K562 (cell line): ENCODE measurements around the gene METTL8. TPM values are rescaled to one million over a fixed set of nuclear protein-coding genes. Genes with fewer than 3 reads are reported as not detected.

Experiments
- ATAC-seq: fragments of 200-7000 bp; cut with Tn5 transposase; 3 replicates; pipeline ENCODE4 v1.9.1; 2020; ENCODE audit warnings: moderate library complexity
- BruUV-seq: library from RNA; stranded (reverse); fragments of 400-500 nt; replicated peaks from 2 replicates; lab custom pipeline; 2021; lab: Mats Ljungman, UMichigan
- CTCF ChIA-PET: fragments of 300-600 bp; formaldehyde crosslinking; extraction: SDS; loops from one replicate; lab custom pipeline; 2021; ENCODE audit warnings: low intra/inter-chr PET ratio; lab: Yijun Ruan, JAX
- POLR2A ChIA-PET: fragments of 300-600, 350-650 bp; sonication (Branson Sonifier 250); formaldehyde crosslinking; extraction: SDS; loops from one replicate; lab custom pipeline; 2021; ENCODE audit warnings: antibody characterized with exemption, inconsistent platforms; lab: Yijun Ruan, JAX
- DNase-seq, 4 experiments: peaks; one replicate each; pipeline versions ENCODE4 v3.0.0 to v3.0.0-alpha.2; 2011 to 2018; ENCODE audit warnings: low spot score in 3 of 4, mixed read lengths in 3 of 4; ENCODE audit errors: extremely low read depth in 1 of 4
- FAIRE-seq: peaks from 2 replicates; lab custom pipeline; 2011; peaks lifted over from hg19 to GRCh38; lab: Jason Lieb, UNC
- H2AFZ ChIP-seq: 2 replicates; pipeline ENCODE4 v1.6.0; 2011; ENCODE audit warnings: low read depth, low read length, control low read depth, inconsistent platforms
- H3K27ac ChIP-seq: fragments of 200-600 bp; 3 replicates; pipeline ENCODE4 v1.8.0; 2011; ENCODE audit warnings: low read depth, mild to moderate bottlenecking, control low read depth, inconsistent platforms, low read length, moderate library complexity, mixed read lengths; ENCODE audit errors: extremely low read depth
- H3K27me3 ChIP-seq, 2 experiments: fragments of 300-600 bp in 1 of 2; 2 replicates in 1 of 2; 3 replicates in 1 of 2; pipeline versions ENCODE4 v1.6.0 to v1.8.0; 2011; ENCODE audit warnings: inconsistent platforms in 2 of 2, low read length in 2 of 2, mild to moderate bottlenecking in 1 of 2, mixed read lengths in 1 of 2, moderate library complexity in 1 of 2; ENCODE audit not compliant: control insufficient read depth in 2 of 2, insufficient read depth in 2 of 2
- H3K36me3 ChIP-seq: fragments of 300-600 bp; 3 replicates; pipeline ENCODE4 v1.8.0; 2011; ENCODE audit warnings: mild to moderate bottlenecking, low read length, inconsistent platforms; ENCODE audit not compliant: control insufficient read depth, insufficient read depth
- H3K4me1 ChIP-seq, 2 experiments: fragments of 200-600 bp in 1 of 2; replicated peaks in 1 of 2; 2 replicates in 1 of 2; 3 replicates in 1 of 2; pipeline versions ENCODE4 v1.5.1 to v1.8.0; 2011; ENCODE audit warnings: inconsistent platforms in 2 of 2, low read length in 2 of 2, mild to moderate bottlenecking in 1 of 2, mixed read lengths in 1 of 2, moderate library complexity in 1 of 2; ENCODE audit not compliant: control insufficient read depth in 2 of 2, insufficient read depth in 2 of 2
- H3K4me2 ChIP-seq: 2 replicates; pipeline ENCODE4 v1.6.1; 2011; ENCODE audit warnings: low read length, control low read depth, inconsistent platforms, mixed read lengths; ENCODE audit not compliant: insufficient read depth
- H3K4me3 ChIP-seq: fragments of 200-600 bp; sonication (generic), shearing (Covaris generic); 2 replicates; pipeline ENCODE4 v1.5.1; 2016; ENCODE audit warnings: control low read depth, inconsistent platforms
- H3K79me2 ChIP-seq: fragments of 200-600 bp; 3 replicates; pipeline ENCODE4 v1.8.0; 2011; ENCODE audit warnings: low read length, inconsistent platforms; ENCODE audit not compliant: control insufficient read depth, insufficient read depth
- H3K9ac ChIP-seq, 2 experiments: 2 replicates each; pipeline versions ENCODE4 v1.6.0 to v1.6.1; 2011; ENCODE audit warnings: low read depth in 2 of 2, low read length in 2 of 2, control low read depth in 1 of 2, inconsistent platforms in 1 of 2, mild to moderate bottlenecking in 1 of 2, mixed read lengths in 1 of 2; ENCODE audit not compliant: insufficient read depth in 1 of 2
- H3K9me1 ChIP-seq: one replicate; pipeline ENCODE4 v1.6.0; 2011; ENCODE audit warnings: inconsistent platforms, mild to moderate bottlenecking, low read length, moderate library complexity; ENCODE audit not compliant: control insufficient read depth, insufficient read depth
- H3K9me3 ChIP-seq: replicated peaks from 2 replicates; pipeline ENCODE4 v1.5.1; 2011; ENCODE audit warnings: low read depth, low read length, inconsistent platforms; ENCODE audit not compliant: control insufficient read depth, insufficient read depth
- H4K20me1 ChIP-seq: replicated peaks from 2 replicates; pipeline ENCODE4 v1.6.1; 2011; ENCODE audit warnings: low read length, inconsistent platforms, mixed read lengths; ENCODE audit not compliant: control insufficient read depth, insufficient read depth
- CBFA2T3 ChIP-seq: fragments of 450-650 bp; IDR thresholded peaks from 2 replicates; pipeline ENCODE4 v1.6.1; 2017
- DPF2 ChIP-seq: fragments of 450-650 bp; IDR thresholded peaks from 2 replicates; pipeline ENCODE4 v1.6.1; 2016
- FOSL1 ChIP-seq: fragments of 200-800 bp; sonication (Bioruptor generic); conservative IDR thresholded peaks from 2 replicates; pipeline ENCODE4 v1.6.1; 2016; ENCODE audit warnings: missing genetic modification characterization, missing compliant biosample characterization
- JUND ChIP-seq, 2 experiments: IDR thresholded peaks; 2 replicates in 1 of 2; 3 replicates in 1 of 2; pipeline ENCODE4 v1.6.1; 2011; ENCODE audit warnings: borderline replicate concordance in 2 of 2, low read depth in 2 of 2, low read length in 2 of 2, improper control_type of control experiment in 1 of 2, missing biosample characterization in 1 of 2, missing genetic modification characterization in 1 of 2, missing genetic modification reagents in 1 of 2
- KLF6 ChIP-seq: fragments of 250-450 bp; sonication (Bioruptor Pico); IDR thresholded peaks from 2 replicates; pipeline ENCODE4 v1.4.0; 2020; ENCODE audit warnings: mild to moderate bottlenecking, moderate library complexity, borderline replicate concordance
- SAP30 ChIP-seq: fragments of 200-600 bp; sonication (generic); IDR thresholded peaks from 2 replicates; pipeline ENCODE4 v1.6.1; 2012; ENCODE audit warnings: borderline replicate concordance, low read depth, mild to moderate bottlenecking, moderate library complexity, low read length, control low read depth, inconsistent platforms; ENCODE audit not compliant: insufficient read depth, poor library complexity, severe bottlenecking
- SMAD3 ChIP-seq: fragments of 450-650 bp; formaldehyde crosslinking; conservative IDR thresholded peaks from 2 replicates; pipeline ENCODE4 v1.4.0; 2020; ENCODE audit warnings: mild to moderate bottlenecking
- ZFX ChIP-seq: sonication (generic); formaldehyde crosslinking; IDR thresholded peaks from 2 replicates; pipeline ENCODE4 v1.8.0; 2022; ENCODE audit warnings: mild to moderate bottlenecking, missing genetic modification reagents, moderate library complexity
- ZNF224 ChIP-seq: sonication (generic); formaldehyde crosslinking; IDR thresholded peaks from 2 replicates; pipeline ENCODE4 v1.8.0; 2022; ENCODE audit warnings: mild to moderate bottlenecking, missing genetic modification reagents
- ZNF57 ChIP-seq: fragments of 450-650 bp; formaldehyde crosslinking; IDR thresholded peaks from 2 replicates; pipeline ENCODE4 v1.4.0; 2020; ENCODE audit warnings: mild to moderate bottlenecking, moderate library complexity
- ZNF589 ChIP-seq: fragments of 200-800 bp; sonication (Bioruptor generic); IDR thresholded peaks from 2 replicates; pipeline ENCODE4 v1.6.1; 2016; ENCODE audit warnings: low read depth, missing genetic modification characterization, missing compliant biosample characterization
- WGBS: fragments of 100-300 bp; shearing (Covaris generic); methylation state at CpG from one replicate; pipeline ENCODE4 v1.1.6; 2016; ENCODE audit warnings: low coverage, mixed read lengths; ENCODE audit not compliant: insufficient coverage; ENCODE audit errors: missing lambda C conversion rate; 5-methylcytosine and 5-hydroxymethylcytosine counted together
- in situ Hi-C: fragments of 300-500 bp; cut with MboI; formaldehyde crosslinking; loops from 4 replicates; pipeline ENCODE4 v1.15.0; 2018; ENCODE audit warnings: inconsistent platforms, mixed read lengths
- intact Hi-C: fragments of 100-400 bp; cut with micrococcal nuclease; formaldehyde crosslinking; loops from 2 replicates; pipeline ENCODE4 v1.14.2; 2022
- polyA plus RNA-seq, 8 experiments: library from polyadenylated mRNA; depleted of rRNA in 4 of 8; stranded (reverse) in 5 of 8; unstranded in 3 of 8; fragments of >200 nt; fragmentation: Nextera tagmentation in 2 of 8; fragmentation: Illumina TruSeq in 1 of 8; extraction: Ambion mirVana in 2 of 8; extraction: Trizol in 1 of 8; gene quantifications; 2 replicates each; pipeline versions ENCODE4 v1.2.1 to v1.2.3, GENCODE V29; 2011 to 2014; ENCODE audit warnings: inconsistent platforms in 1 of 8, missing spikeins in 1 of 8
- total RNA-seq, 7 experiments: library from RNA; depleted of rRNA in 6 of 7; stranded (reverse); fragments of >200 nt in 6 of 7; fragmentation: Illumina TruSeq in 2 of 7; extraction: Trizol in 2 of 7; gene quantifications; 2 replicates each; pipeline versions ENCODE4 v1.2.1 to v1.2.3, GENCODE V29; 2011 to 2021; ENCODE audit warnings: low replicate concordance in 1 of 7
- TF ChIP-seq, protein P1 (sequence below): sonication (generic); formaldehyde crosslinking; IDR thresholded peaks from 2 replicates; pipeline ENCODE4 v1.8.1; 2023; ENCODE audit warnings: mild to moderate bottlenecking, missing genetic modification reagents, moderate library complexity
- TF ChIP-seq, protein P2 (sequence below): fragments of 250-450 bp; sonication (Bioruptor Pico); IDR thresholded peaks from 2 replicates; pipeline ENCODE4 v1.4.0; 2020; ENCODE audit warnings: mild to moderate bottlenecking
- TF ChIP-seq, protein P3 (sequence below): sonication (generic); formaldehyde crosslinking; IDR thresholded peaks from 2 replicates; pipeline ENCODE4 v1.8.1; 2023; ENCODE audit warnings: mild to moderate bottlenecking, missing genetic modification reagents
- TF ChIP-seq, protein P4 (sequence below): fragments of 250-450 bp; sonication (Bioruptor Pico); IDR thresholded peaks from 2 replicates; pipeline ENCODE4 v1.9.0; 2021; ENCODE audit warnings: mild to moderate bottlenecking, inconsistent platforms

Gene METTL8
- total and polyA plus RNA-seq, 9 of the 15 experiments (the other 6 are each of a cell fraction or from before 2014, with no cell fraction given): 12.9 to 52.6 (median 33.7) TPM

DNA sequence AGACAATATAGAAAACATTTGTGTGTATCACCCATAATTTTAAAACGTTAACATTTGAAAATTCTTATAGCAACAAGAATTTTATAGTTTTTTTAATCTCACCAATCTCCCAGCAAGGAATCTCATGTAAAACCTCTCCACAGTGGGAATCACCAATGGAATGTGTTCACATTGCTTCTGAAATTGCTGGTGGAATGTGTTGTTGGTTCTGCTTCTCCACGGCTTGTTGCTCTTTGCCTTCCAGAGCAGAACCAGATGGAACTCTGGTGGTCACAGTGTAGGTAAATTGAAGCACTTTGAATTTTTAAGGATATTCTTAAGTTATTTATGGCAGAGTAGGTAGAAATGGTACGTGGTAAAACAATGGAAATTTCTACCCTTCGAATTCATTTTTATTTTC, 35.4 kb upstream of the METTL8 start:
- Histone ChIP-seq H3K4me1 (no peaks in the 10 kb centered on the region), H3K27me3 (no peaks in the 10 kb centered on the region), H3K9me3 (no peaks in the 10 kb centered on the region), H3K36me3 (peaks cover 63% of the 10 kb centered on the region), H3K4me2 (no peak overlapping the region), H3K4me3 (no peak overlapping the region), H3K27ac (no peak overlapping the region), H4K20me1 (no peaks in the 10 kb centered on the region), H2AFZ (no peak overlapping the region), H3K79me2 (no peaks in the 10 kb centered on the region), H3K9ac (no peak overlapping the region), H3K9me1 (no peaks in the 10 kb centered on the region)
- intact Hi-C loops: loop anchor here (5.0 kb wide), 1 partner anchor 53 kb away; the partner anchor contains the start of gene CYBRD1
- no TSS peak for BruUV-seq
- WGBS: 82% methylated on average over 4 of the region's 4 CpGs
- in situ Hi-C loops: no loop called here
- ChIA-PET POLR2A (no interaction called here), CTCF (no interaction called here)
- no peak for FAIRE-seq
- no peak for ATAC-seq
- TF ChIP-seq CBFA2T3 (no peak), DPF2 (no peak), FOSL1 (no peak), JUND (IDR thresholded peaks at IDR 0.05; ENCODE audit: borderline replicate concordance, low read depth, low read length) (no peak), JUND (tag; IDR thresholded peaks at IDR 0.05; ENCODE audit: borderline replicate concordance, low read depth, low read length) (no peak), ZFX (no peak), SAP30 (no peak), ZNF57 (CRISPR knock-in tag) (no peak), ZNF589 (no peak), KLF6 (CRISPR knock-in tag) (no peak), ZNF224 (CRISPR knock-in tag) (no peak), SMAD3 (CRISPR knock-in tag) (no peak)
- TF ChIP-seq, protein P1, sequence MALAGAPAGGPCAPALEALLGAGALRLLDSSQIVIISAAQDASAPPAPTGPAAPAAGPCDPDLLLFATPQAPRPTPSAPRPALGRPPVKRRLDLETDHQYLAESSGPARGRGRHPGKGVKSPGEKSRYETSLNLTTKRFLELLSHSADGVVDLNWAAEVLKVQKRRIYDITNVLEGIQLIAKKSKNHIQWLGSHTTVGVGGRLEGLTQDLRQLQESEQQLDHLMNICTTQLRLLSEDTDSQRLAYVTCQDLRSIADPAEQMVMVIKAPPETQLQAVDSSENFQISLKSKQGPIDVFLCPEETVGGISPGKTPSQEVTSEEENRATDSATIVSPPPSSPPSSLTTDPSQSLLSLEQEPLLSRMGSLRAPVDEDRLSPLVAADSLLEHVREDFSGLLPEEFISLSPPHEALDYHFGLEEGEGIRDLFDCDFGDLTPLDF (CRISPR knock-in tag): no peak
- TF ChIP-seq, protein P2, sequence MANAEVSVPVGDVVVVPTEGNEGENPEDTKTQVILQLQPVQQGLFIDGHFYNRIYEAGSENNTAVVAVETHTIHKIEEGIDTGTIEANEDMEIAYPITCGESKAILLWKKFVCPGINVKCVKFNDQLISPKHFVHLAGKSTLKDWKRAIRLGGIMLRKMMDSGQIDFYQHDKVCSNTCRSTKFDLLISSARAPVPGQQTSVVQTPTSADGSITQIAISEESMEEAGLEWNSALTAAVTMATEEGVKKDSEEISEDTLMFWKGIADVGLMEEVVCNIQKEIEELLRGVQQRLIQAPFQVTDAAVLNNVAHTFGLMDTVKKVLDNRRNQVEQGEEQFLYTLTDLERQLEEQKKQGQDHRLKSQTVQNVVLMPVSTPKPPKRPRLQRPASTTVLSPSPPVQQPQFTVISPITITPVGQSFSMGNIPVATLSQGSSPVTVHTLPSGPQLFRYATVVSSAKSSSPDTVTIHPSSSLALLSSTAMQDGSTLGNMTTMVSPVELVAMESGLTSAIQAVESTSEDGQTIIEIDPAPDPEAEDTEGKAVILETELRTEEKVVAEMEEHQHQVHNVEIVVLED (CRISPR knock-in tag): no peak
- TF ChIP-seq, protein P3, sequence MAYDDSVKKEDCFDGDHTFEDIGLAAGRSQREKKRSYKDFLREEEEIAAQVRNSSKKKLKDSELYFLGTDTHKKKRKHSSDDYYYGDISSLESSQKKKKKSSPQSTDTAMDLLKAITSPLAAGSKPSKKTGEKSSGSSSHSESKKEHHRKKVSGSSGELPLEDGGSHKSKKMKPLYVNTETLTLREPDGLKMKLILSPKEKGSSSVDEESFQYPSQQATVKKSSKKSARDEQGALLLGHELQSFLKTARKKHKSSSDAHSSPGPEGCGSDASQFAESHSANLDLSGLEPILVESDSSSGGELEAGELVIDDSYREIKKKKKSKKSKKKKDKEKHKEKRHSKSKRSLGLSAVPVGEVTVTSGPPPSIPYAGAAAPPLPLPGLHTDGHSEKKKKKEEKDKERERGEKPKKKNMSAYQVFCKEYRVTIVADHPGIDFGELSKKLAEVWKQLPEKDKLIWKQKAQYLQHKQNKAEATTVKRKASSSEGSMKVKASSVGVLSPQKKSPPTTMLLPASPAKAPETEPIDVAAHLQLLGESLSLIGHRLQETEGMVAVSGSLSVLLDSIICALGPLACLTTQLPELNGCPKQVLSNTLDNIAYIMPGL (CRISPR knock-in tag): no peak
- TF ChIP-seq, protein P4, sequence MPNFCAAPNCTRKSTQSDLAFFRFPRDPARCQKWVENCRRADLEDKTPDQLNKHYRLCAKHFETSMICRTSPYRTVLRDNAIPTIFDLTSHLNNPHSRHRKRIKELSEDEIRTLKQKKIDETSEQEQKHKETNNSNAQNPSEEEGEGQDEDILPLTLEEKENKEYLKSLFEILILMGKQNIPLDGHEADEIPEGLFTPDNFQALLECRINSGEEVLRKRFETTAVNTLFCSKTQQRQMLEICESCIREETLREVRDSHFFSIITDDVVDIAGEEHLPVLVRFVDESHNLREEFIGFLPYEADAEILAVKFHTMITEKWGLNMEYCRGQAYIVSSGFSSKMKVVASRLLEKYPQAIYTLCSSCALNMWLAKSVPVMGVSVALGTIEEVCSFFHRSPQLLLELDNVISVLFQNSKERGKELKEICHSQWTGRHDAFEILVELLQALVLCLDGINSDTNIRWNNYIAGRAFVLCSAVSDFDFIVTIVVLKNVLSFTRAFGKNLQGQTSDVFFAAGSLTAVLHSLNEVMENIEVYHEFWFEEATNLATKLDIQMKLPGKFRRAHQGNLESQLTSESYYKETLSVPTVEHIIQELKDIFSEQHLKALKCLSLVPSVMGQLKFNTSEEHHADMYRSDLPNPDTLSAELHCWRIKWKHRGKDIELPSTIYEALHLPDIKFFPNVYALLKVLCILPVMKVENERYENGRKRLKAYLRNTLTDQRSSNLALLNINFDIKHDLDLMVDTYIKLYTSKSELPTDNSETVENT: no peak
- DNase-seq: no peak
